ENCODE results near the gene CITED4. TPM values are rescaled to one million over a fixed set of nuclear protein-coding genes. Genes with fewer than 3 reads are reported as not detected.

CITED4 gene
- total and polyA plus RNA-seq, 2 donors (not counting 1 experiment from before 2014, with no cell fraction given), result 0.20 to 1.7 TPM

GRCh38 chr1:40823983-40824382 is 38.2 kb downstream of the CITED4 start:
- H3K79me2 ChIP-seq (ENCODE audit: control insufficient read depth, insufficient read depth, low read length), result no peaks in the 10 kb centered on the region
- H3K4me3 ChIP-seq (replicated peaks in 1 of 4; ENCODE audit: control extremely low read depth in 1 of 4, insufficient read depth in 1 of 4, low read depth in 3 of 4, low read length in 4 of 4), result no peak overlapping the region
- no peaks in the 10 kb centered on the region for H3K36me3 ChIP-seq (ENCODE audit: control insufficient read depth, insufficient read depth, low read length)
- H3K9me3 ChIP-seq (ENCODE audit: control insufficient read depth, insufficient read depth, low read depth, low read length), result no peaks in the 10 kb centered on the region
- TF ChIP-seq, protein P1, sequence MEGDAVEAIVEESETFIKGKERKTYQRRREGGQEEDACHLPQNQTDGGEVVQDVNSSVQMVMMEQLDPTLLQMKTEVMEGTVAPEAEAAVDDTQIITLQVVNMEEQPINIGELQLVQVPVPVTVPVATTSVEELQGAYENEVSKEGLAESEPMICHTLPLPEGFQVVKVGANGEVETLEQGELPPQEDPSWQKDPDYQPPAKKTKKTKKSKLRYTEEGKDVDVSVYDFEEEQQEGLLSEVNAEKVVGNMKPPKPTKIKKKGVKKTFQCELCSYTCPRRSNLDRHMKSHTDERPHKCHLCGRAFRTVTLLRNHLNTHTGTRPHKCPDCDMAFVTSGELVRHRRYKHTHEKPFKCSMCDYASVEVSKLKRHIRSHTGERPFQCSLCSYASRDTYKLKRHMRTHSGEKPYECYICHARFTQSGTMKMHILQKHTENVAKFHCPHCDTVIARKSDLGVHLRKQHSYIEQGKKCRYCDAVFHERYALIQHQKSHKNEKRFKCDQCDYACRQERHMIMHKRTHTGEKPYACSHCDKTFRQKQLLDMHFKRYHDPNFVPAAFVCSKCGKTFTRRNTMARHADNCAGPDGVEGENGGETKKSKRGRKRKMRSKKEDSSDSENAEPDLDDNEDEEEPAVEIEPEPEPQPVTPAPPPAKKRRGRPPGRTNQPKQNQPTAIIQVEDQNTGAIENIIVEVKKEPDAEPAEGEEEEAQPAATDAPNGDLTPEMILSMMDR (conservative IDR thresholded peaks at IDR 0.05 in 1 of 2, IDR thresholded peaks at IDR 0.05 in 1 of 2; ENCODE audit: low read depth in 1 of 2, low read length in 2 of 2), result no peak
- no peak for TF ChIP-seq EZH2 (IDR thresholded peaks at IDR 0.05; ENCODE audit: low read length, missing control alignments)
- H4K20me1 ChIP-seq (ENCODE audit: control insufficient read depth, extremely low read depth, insufficient read depth, low read length), result no peaks in the 10 kb centered on the region
- H3K9ac ChIP-seq (ENCODE audit: insufficient read depth, low read length), result no peak overlapping the region
- no peak overlapping the region for H3K4me2 ChIP-seq (ENCODE audit: extremely low read depth, insufficient read depth, low read length)
- H3K27me3 ChIP-seq (ENCODE audit: control insufficient read depth, insufficient read depth, low read length), result peaks cover 3% of the 10 kb centered on the region
- DNase-seq (ENCODE audit: low read depth in 2 of 2), result no peak
- no peak overlapping the region for H2AFZ ChIP-seq (ENCODE audit: low read length)
- H3K4me1 ChIP-seq (ENCODE audit: control insufficient read depth, extremely low read depth, insufficient read depth, low read length), result no peaks in the 10 kb centered on the region
- H3K27ac ChIP-seq (ENCODE audit: insufficient read depth, low read length), result no peak overlapping the region

- Histone ChIP-seq H3K27ac (ENCODE audit: insufficient read depth, low read length) (no peak overlapping the region), H3K4me2 (ENCODE audit: extremely low read depth, insufficient read depth, low read length) (no peak overlapping the region), H3K79me2 (ENCODE audit: control insufficient read depth, insufficient read depth, low read length) (no peaks in the 10 kb centered on the region), H3K4me1 (ENCODE audit: control insufficient read depth, extremely low read depth, insufficient read depth, low read length) (no peaks in the 10 kb centered on the region), H3K27me3 (ENCODE audit: control insufficient read depth, insufficient read depth, low read length) (peaks cover 3% of the 10 kb centered on the region), H4K20me1 (ENCODE audit: control insufficient read depth, extremely low read depth, insufficient read depth, low read length) (no peaks in the 10 kb centered on the region), H3K4me3 (replicated peaks in 1 of 4; ENCODE audit: control extremely low read depth in 1 of 4, insufficient read depth in 1 of 4, low read depth in 3 of 4, low read length in 4 of 4) (no peak overlapping the region), H2AFZ (ENCODE audit: low read length) (no peak overlapping the region), H3K9ac (ENCODE audit: insufficient read depth, low read length) (no peak overlapping the region), H3K9me3 (ENCODE audit: control insufficient read depth, insufficient read depth, low read depth, low read length) (no peaks in the 10 kb centered on the region), H3K36me3 (ENCODE audit: control insufficient read depth, insufficient read depth, low read length) (no peaks in the 10 kb centered on the region)
- DNase-seq (ENCODE audit: low read depth in 2 of 2), result no peak
- TF ChIP-seq EZH2 (IDR thresholded peaks at IDR 0.05; ENCODE audit: low read length, missing control alignments), result no peak
- TF ChIP-seq, protein P1 (conservative IDR thresholded peaks at IDR 0.05 in 1 of 2, IDR thresholded peaks at IDR 0.05 in 1 of 2; ENCODE audit: low read depth in 1 of 2, low read length in 2 of 2), result no peak
These were observed 38.8 kb downstream of the CITED4 start for GRCh38 chr1:40823345-40823744.

DNA sequence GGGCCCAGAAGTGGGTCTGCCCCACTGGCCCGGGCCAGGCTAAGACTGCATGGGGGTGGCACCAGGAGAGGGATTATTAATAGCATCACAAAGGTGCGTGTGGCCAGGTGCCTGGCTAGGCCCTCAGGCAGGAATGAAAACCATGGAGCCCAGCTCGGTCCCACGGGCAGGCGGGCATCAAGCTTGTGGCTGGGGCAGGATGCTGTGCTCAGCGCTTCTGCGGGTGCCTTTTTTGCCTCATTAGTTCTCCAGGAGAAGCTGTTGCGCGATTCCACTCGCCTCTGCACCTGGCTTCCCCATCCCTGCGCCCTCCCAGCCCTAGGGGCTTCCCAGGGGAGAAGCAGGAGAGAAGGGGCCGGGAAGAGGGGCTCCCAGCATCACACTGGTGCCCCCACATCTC is 39.3 kb downstream of the CITED4 start:
- H3K36me3 ChIP-seq (ENCODE audit: control insufficient read depth, insufficient read depth, low read length), result no peaks in the 10 kb centered on the region
- TF ChIP-seq, protein P1 (conservative IDR thresholded peaks at IDR 0.05 in 1 of 2, IDR thresholded peaks at IDR 0.05 in 1 of 2; ENCODE audit: low read depth in 1 of 2, low read length in 2 of 2), result no peak
- TF ChIP-seq EZH2 (IDR thresholded peaks at IDR 0.05; ENCODE audit: low read length, missing control alignments), result no peak
- H4K20me1 ChIP-seq (ENCODE audit: control insufficient read depth, extremely low read depth, insufficient read depth, low read length), result no peaks in the 10 kb centered on the region
- peaks cover 6% of the 10 kb centered on the region for H3K27me3 ChIP-seq (ENCODE audit: control insufficient read depth, insufficient read depth, low read length)
- no peak overlapping the region for H3K9ac ChIP-seq (ENCODE audit: insufficient read depth, low read length)
- no peak overlapping the region for H3K4me2 ChIP-seq (ENCODE audit: extremely low read depth, insufficient read depth, low read length)
- H3K27ac ChIP-seq (ENCODE audit: insufficient read depth, low read length), result no peak overlapping the region
- H3K79me2 ChIP-seq (ENCODE audit: control insufficient read depth, insufficient read depth, low read length), result no peaks in the 10 kb centered on the region
- no peak for DNase-seq (ENCODE audit: low read depth in 2 of 2)
- H3K4me3 ChIP-seq (replicated peaks in 1 of 4; ENCODE audit: control extremely low read depth in 1 of 4, insufficient read depth in 1 of 4, low read depth in 3 of 4, low read length in 4 of 4), result no peak overlapping the region
- H3K4me1 ChIP-seq (ENCODE audit: control insufficient read depth, extremely low read depth, insufficient read depth, low read length), result no peaks in the 10 kb centered on the region
- H2AFZ ChIP-seq (ENCODE audit: low read length), result no peak overlapping the region
- no peaks in the 10 kb centered on the region for H3K9me3 ChIP-seq (ENCODE audit: control insufficient read depth, insufficient read depth, low read depth, low read length)

Data from fibroblast of lung (primary cell).